Mucosa of descending colon (tissue), 3 donors: ENCODE data around the gene LTB4R2. TPM values are rescaled to one million over a fixed set of nuclear protein-coding genes. Genes with fewer than 3 reads are reported as not detected.
A peak's percentile ranks its signal among the peaks of the same experiment; 100 is the strongest.

Source experiments
- ATAC-seq: fragments of 200-7000 bp; cut with Tn5 transposase; one replicate; pipeline ENCODE4 v1.9.1; 2020; ENCODE audit warnings: mild to moderate bottlenecking, moderate library complexity
- DNase-seq, 3 donors: peaks; one replicate each; pipeline ENCODE4 v3.0.0-alpha.2; 2020
- H3K36me3 ChIP-seq: fragments of 200-600 bp; one replicate; pipeline ENCODE4 v1.8.0; 2021; ENCODE audit warnings: low read depth, mild to moderate bottlenecking
- H3K4me1 ChIP-seq: fragments of 200-600 bp; one replicate; pipeline ENCODE4 v1.8.0; 2021; ENCODE audit warnings: low read depth, mild to moderate bottlenecking
- H3K4me3 ChIP-seq: fragments of 200-600 bp; one replicate; pipeline ENCODE4 v1.8.0; 2021; ENCODE audit warnings: mild to moderate bottlenecking
- H3K9me3 ChIP-seq: fragments of 200-600 bp; one replicate; pipeline ENCODE4 v1.8.0; 2021; ENCODE audit warnings: mild to moderate bottlenecking
- intact Hi-C, 2 donors: fragments of 100-400 bp; cut with DNase I in 1 of 2; cut with micrococcal nuclease in 1 of 2; formaldehyde crosslinking; loops; one replicate each; pipeline versions ENCODE4 v1.11.0 to v1.11.1; 2022; cut with DNase I, micrococcal nuclease
- long read RNA-seq, 2 donors: library from polyadenylated mRNA; unstranded; transcript quantifications; one replicate each; pipeline ENCODE4 v2.0.0, GENCODE V29; 2019 to 2021
- total RNA-seq, 3 donors: library from RNA; stranded (reverse); fragmentation: NEBNext Ultra II Directional in 2 of 3; extraction: Animal tissue kit (Norgen Biotek cat#: 25700) in 2 of 3; gene quantifications; one replicate each; pipeline versions ENCODE4 v1.2.1 to v1.2.4, GENCODE V29; 2021 to 2023
- TF ChIP-seq, protein P1 (sequence below): fragments of 200-600 bp; IDR thresholded peaks from one replicate; pipeline ENCODE4 v1.8.0; 2022; ENCODE audit warnings: antibody characterized with exemption, mild to moderate bottlenecking
- donor health status: DM: no; HTN: no; CAD: no; lungs with moderate emphysema.
- donor health status: DM: no; HTN: no; CAD: no.
- donor health status: DM: no; HTN: yes; CAD: no.

Gene LTB4R2, protein sequence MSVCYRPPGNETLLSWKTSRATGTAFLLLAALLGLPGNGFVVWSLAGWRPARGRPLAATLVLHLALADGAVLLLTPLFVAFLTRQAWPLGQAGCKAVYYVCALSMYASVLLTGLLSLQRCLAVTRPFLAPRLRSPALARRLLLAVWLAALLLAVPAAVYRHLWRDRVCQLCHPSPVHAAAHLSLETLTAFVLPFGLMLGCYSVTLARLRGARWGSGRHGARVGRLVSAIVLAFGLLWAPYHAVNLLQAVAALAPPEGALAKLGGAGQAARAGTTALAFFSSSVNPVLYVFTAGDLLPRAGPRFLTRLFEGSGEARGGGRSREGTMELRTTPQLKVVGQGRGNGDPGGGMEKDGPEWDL
- 1 to 10 TPM; 3.7 to 6.3 (median 5.0) TPM for total RNA-seq
- long read RNA-seq, donor 1, partial matches to known transcripts: 0 of 3 reads
- long read RNA-seq, donor 1, other reads (novel, unspliced or antisense): 0 of 3 reads
- long read RNA-seq, donor 2: 0 reads

DNA sequence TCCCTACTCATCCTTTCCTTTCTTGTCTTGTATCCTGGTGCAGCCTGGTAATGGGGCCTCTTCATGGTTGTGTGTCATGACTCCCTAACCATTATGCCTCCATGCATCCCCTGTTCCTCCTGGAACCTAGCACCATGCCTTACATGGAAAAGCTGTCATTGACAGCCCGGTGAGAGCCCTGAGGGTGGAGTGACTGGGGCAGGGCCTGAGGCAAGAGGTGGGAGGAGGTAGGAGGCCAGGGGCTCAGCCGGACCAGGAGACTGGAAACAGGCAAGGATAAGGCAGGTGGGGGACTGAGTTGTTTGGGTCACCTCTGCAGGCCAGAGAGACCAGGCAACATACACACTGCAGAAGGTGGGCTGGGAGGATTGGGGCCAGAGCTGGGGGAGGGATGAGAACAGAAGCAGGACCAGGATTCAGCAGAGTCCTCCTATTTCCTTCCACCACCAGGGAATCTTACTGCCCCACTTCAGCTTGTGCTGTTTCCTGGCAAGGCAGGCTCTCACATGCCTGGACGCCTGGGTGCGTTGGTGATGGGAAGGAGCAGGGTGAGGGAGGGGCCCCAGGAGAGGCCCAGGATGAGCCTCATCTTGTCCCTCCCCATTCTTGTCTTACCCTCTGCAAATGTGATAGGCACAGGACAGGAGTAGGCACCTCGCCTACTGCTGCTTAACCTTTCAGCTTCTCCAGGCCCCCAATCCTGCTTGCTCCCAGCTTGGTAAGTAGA, at the start of gene LTB4R2:
LTB4R2 (plus strand) TSS at position 603 of the 727 bp plus-strand sequence. CDS start 525 bp downstream, outside the sequence.
- TF ChIP-seq, protein P1, sequence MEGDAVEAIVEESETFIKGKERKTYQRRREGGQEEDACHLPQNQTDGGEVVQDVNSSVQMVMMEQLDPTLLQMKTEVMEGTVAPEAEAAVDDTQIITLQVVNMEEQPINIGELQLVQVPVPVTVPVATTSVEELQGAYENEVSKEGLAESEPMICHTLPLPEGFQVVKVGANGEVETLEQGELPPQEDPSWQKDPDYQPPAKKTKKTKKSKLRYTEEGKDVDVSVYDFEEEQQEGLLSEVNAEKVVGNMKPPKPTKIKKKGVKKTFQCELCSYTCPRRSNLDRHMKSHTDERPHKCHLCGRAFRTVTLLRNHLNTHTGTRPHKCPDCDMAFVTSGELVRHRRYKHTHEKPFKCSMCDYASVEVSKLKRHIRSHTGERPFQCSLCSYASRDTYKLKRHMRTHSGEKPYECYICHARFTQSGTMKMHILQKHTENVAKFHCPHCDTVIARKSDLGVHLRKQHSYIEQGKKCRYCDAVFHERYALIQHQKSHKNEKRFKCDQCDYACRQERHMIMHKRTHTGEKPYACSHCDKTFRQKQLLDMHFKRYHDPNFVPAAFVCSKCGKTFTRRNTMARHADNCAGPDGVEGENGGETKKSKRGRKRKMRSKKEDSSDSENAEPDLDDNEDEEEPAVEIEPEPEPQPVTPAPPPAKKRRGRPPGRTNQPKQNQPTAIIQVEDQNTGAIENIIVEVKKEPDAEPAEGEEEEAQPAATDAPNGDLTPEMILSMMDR: no peak
- ATAC-seq: no peak
- DNase-seq: no peak
- Histone ChIP-seq H3K4me3 (peak within 1 kb of the TSS; percentile 11), H3K9me3 (no peaks in the 10 kb centered on the region), H3K36me3 (no peaks in the 10 kb centered on the region), H3K4me1 (peaks cover 50% of the 10 kb centered on the region)
- intact Hi-C loops: no loop called here

DNA sequence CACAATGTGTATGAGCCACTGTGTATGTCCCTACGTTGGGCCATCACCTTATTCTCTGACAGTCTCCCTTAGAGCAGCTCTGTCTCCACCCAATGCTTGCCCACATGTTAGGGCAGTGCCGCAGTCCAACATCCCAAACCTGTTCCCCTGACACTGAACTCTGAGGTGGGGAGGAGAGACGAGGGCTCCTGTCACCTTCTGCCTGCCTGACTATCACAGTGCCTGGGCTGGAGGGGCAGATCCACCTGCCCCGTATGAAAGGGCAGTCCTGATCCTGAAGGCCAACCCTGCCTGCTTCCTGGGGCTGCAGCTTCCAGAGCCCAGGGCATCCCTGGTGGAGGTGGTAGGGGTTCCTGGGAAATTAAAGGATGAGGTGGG, 49.2 kb upstream of the LTB4R2 start:
- H3K4me3 ChIP-seq: no peak overlapping the region
- no peaks in the 10 kb centered on the region for H3K9me3 ChIP-seq
- no peaks in the 10 kb centered on the region for H3K4me1 ChIP-seq
- TF ChIP-seq, protein P1: no peak
- no peaks in the 10 kb centered on the region for H3K36me3 ChIP-seq
- intact Hi-C loops: no loop called here
- no peak for ATAC-seq
- DNase-seq: peak in 1 of 3 donors; percentile 5

DNA sequence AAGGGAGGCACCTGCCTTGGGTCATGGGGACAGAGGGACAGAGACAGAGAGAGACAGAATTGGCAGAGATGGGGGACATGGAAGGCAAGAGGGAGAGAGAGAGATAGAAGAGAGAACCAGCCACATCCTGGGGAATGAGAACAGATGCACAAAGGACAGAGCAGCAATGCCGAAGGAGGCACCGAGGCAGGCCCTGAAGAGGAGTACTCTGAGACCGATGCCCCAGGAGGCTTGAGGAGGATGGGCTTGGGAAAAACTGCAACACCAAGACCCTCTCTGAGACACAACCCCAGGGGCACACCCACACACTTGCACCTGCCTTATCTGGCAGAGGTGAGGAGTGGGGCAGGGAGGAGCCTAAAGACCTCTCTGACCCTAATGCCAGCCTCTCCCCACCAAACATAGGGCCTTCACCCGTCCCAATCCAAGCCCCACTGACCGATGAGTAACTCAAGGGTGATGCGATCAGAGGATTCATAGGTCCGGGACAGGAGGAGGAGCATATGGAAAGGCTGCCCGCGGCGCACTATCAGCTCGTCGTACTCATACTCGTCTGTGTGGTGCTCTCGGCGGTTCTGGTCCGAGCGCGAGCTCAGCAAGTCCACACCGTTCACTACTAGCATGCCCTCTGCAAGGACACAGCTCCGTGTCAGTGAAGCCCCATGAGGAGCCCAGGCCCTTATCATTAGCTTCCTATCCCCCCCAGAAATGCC, 48.5 kb upstream of the LTB4R2 start:
- DNase-seq (peak in 1 of 3 donors; percentile 14), ATAC-seq (no peak)
- H3K4me3 ChIP-seq: no peak overlapping the region
- H3K9me3 ChIP-seq: no peaks in the 10 kb centered on the region
- H3K4me1 ChIP-seq: no peaks in the 10 kb centered on the region
- TF ChIP-seq, protein P1: no peak
- no peaks in the 10 kb centered on the region for H3K36me3 ChIP-seq
- intact Hi-C loops: no loop called here

DNA sequence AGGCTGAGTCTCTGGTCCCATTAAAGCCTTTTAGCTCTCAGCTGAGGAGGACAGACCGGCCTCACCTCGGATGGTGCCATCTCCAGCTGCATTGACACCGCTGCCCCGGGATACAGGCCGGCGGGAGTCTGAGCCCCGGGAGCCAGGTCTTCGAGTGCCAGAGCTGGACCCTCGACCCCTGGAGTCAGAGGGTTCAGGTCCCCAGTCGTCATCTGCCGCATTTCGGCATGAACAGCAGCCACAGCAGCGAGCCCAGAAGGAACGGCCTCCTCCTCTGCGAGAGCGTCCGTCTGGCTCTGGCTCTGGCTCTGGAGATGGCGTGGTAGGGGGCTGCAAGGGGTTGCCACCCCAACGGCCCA, 48.0 kb upstream of the LTB4R2 start:
- no peak for ATAC-seq
- no peak for DNase-seq
- TF ChIP-seq, protein P1: no peak
- H3K4me3 ChIP-seq: no peak overlapping the region
- no peaks in the 10 kb centered on the region for H3K9me3 ChIP-seq
- intact Hi-C loops: no loop called here
- H3K4me1 ChIP-seq: no peaks in the 10 kb centered on the region
- no peaks in the 10 kb centered on the region for H3K36me3 ChIP-seq

GRCh38 chr14:24262821-24263733, 46.9 kb upstream of the LTB4R2 start, which contains the start of gene TGM1:
TSS of gene TGM1 (minus strand) at chr14:24263177. CDS start at chr14:24262352, 825 bp downstream.
- H3K4me3 ChIP-seq: no peak within 1 kb of the TSS
- no peaks in the 10 kb centered on the region for H3K4me1 ChIP-seq
- intact Hi-C loops: no loop called here
- TF ChIP-seq, protein P1: no peak
- H3K9me3 ChIP-seq: no peaks in the 10 kb centered on the region
- H3K36me3 ChIP-seq: no peaks in the 10 kb centered on the region
- peak in 1 of 3 donors; percentile 10 for DNase-seq
- no peak for ATAC-seq
